ENCODE data around the gene AFAP1L1.

- TF ChIP-seq, protein P1, sequence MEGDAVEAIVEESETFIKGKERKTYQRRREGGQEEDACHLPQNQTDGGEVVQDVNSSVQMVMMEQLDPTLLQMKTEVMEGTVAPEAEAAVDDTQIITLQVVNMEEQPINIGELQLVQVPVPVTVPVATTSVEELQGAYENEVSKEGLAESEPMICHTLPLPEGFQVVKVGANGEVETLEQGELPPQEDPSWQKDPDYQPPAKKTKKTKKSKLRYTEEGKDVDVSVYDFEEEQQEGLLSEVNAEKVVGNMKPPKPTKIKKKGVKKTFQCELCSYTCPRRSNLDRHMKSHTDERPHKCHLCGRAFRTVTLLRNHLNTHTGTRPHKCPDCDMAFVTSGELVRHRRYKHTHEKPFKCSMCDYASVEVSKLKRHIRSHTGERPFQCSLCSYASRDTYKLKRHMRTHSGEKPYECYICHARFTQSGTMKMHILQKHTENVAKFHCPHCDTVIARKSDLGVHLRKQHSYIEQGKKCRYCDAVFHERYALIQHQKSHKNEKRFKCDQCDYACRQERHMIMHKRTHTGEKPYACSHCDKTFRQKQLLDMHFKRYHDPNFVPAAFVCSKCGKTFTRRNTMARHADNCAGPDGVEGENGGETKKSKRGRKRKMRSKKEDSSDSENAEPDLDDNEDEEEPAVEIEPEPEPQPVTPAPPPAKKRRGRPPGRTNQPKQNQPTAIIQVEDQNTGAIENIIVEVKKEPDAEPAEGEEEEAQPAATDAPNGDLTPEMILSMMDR (IDR thresholded peaks at IDR 0.05; ENCODE audit: extremely low read depth in 1 of 2, insufficient read depth in 1 of 2, low read depth in 1 of 2, low read length in 2 of 2), result no peak
- TF ChIP-seq GATA2 (IDR thresholded peaks at IDR 0.05; ENCODE audit: insufficient read depth, insufficient read length, low read depth, low read length) (no peak), POLR2A (IDR thresholded peaks at IDR 0.05; ENCODE audit: low read depth, low read length) (no peak), POLR2AphosphoS5 (IDR thresholded peaks at IDR 0.05; ENCODE audit: insufficient read depth, low read depth, low read length) (no peak), MYC (IDR thresholded peaks at IDR 0.05; ENCODE audit: low read depth, low read length) (no peak), EZH2 (IDR thresholded peaks at IDR 0.05; ENCODE audit: borderline replicate concordance, low read depth, low read length, severe bottlenecking) (no peak), MAX (IDR thresholded peaks at IDR 0.05; ENCODE audit: insufficient read depth, insufficient read length) (no peak), FOS (IDR thresholded peaks at IDR 0.05; ENCODE audit: borderline replicate concordance, insufficient read depth, low read length) (no peak), JUN (IDR thresholded peaks at IDR 0.05; ENCODE audit: borderline replicate concordance, insufficient read depth, insufficient read length, low read depth) (no peak)
Observed at GRCh38 chr5:149301049-149301743, 29.5 kb downstream of the AFAP1L1 start.
